ENCODE results near the gene DLG2. TPM values are rescaled to one million over a fixed set of nuclear protein-coding genes. Genes with fewer than 3 reads are reported as not detected.

The DLG2 gene
- total RNA-seq, 2 donors from 2014 or later, result 3.8 to 16.4 TPM

DNA sequence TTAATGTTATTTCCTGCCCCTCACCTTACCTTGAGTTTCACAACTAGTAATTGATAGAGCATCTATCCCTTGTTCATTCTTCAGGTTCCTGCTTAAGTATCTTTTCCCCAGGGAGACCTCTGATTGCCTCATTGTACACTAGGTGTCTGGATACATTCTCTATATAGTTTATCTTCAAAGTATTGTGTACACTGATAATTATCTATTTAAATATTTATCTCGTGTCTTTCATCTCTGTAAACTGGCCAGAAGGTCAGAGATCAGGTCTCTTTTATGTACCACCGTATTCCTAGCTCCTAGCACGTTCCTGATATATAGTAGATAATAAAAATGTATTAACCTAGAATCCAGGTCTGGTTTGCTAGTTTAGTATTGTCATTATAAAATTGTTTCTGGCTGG, 7.6 kb upstream of the DLG2 start:
- Histone ChIP-seq H3K36me3 (peaks cover 7% of the 10 kb centered on the region), H3K9me3 (no peaks in the 10 kb centered on the region)
- ATAC-seq (ENCODE audit: insufficient number of reproducible peaks, low FRiP score, low read depth), result no peak

DNA sequence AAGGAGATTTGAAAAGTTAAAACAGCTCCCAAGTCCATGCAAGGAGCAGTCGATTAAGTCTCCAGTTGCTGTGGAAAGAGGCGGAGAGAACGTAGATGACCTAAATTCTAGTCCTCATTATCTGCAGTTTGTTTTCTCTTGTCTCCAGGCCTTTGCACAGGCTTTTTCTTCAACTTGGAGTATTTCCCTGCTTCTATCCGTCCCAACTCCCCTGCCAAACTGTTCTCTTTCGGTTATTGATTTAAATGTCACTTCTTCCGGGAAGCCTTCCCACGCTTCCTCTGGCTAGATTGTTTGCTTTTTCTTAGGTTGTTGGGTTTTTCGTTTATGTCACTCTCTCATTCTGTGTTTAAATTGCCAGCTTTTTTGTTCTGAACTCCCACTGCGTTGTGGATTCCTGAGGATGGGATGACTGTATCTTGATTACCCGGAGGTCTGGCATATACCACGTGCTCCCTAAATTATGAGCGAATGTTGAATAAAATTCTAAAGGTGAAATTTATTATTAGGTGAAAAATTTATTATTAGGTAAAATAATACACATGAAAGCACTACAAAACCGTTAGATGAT, 1.7 kb upstream of the DLG2 start:
- no peak for DNase-seq (ENCODE audit: low spot score)
- Histone ChIP-seq H3K4me3 (peak overlapping the region; percentile 97), H3K36me3 (no peaks in the 10 kb centered on the region), H3K9me3 (no peaks in the 10 kb centered on the region), H3K27me3 (replicated peaks; ENCODE audit: insufficient read depth) (no peaks in the 10 kb centered on the region), H3K27ac (peak overlapping the region; percentile 73 to 97), H3K4me1 (ENCODE audit: control insufficient read depth in 1 of 2, low read depth in 2 of 2) (peaks cover 12 to 33% of the 10 kb centered on the region in 2 donors)
- no peak for ATAC-seq (ENCODE audit: insufficient number of reproducible peaks, low FRiP score, low read depth)
- no peak for TF ChIP-seq CTCF (IDR thresholded peaks at IDR 0.05)

More for the DNA sequence above, 7.6 kb upstream of the DLG2 start:
- no peak for DNase-seq (ENCODE audit: low spot score)
- Histone ChIP-seq H3K4me1 (ENCODE audit: control insufficient read depth in 1 of 2, low read depth in 2 of 2) (peaks cover 0 to 3% of the 10 kb centered on the region in 2 donors), H3K27me3 (replicated peaks; ENCODE audit: insufficient read depth) (no peaks in the 10 kb centered on the region), H3K27ac (no peak overlapping the region), H3K4me3 (no peak overlapping the region)
- no peak for TF ChIP-seq CTCF (IDR thresholded peaks at IDR 0.05)

DNA sequence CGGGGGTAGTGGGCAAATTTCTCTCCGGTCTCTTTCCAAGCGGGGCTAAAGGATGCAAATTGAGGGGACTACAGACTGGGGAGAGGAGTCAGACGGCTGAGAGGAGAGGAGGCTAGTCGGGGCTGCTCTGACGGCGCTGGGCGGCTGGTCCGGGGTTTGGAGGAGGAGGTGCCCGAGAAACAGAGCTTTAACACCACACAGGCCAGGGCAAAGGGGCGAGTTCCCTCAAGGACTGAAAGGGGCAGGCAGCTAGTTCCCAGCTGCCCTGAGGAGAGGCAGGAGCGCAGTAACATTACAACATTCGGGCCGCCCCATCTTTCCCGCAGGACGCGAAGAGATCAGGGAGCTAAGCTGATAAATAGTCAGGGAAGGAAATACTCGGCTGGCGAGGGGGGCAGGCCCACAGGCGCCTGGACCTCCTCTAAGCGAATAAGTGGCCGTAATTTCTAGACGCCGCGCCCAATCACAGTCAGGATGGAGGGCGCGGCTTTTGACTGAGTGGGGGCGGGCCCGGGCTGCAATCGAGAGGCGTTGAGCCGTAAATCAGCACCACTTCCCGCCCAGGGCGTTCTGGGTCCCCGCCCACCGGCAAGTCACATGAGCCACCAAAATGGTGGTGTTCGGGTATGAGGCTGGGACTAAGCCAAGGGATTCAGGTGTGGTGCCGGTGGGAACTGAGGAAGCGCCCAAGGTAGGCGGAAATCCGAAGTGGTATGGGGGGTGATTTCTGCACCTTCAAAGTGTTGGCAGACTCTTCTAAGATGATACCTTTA, 1.0 kb upstream of the DLG2 start, which contains the start of gene TMEM126B:
TMEM126B (plus strand) TSS at position 596 of the 773 bp plus-strand sequence; CDS start at position 611, 15 bp downstream.
- DNase-seq (ENCODE audit: low spot score) (peak; percentile 94), ATAC-seq (ENCODE audit: insufficient number of reproducible peaks, low FRiP score, low read depth) (peak; percentile 97)
- TF ChIP-seq CTCF (IDR thresholded peaks at IDR 0.05), result no peak
- Histone ChIP-seq H3K9me3 (no peaks in the 10 kb centered on the region), H3K4me1 (ENCODE audit: control insufficient read depth in 1 of 2, low read depth in 2 of 2) (peaks cover 12 to 33% of the 10 kb centered on the region in 2 donors), H3K27ac (peak within 1 kb of the TSS; percentile 95 to 97), H3K27me3 (replicated peaks; ENCODE audit: insufficient read depth) (no peaks in the 10 kb centered on the region), H3K36me3 (no peaks in the 10 kb centered on the region), H3K4me3 (peak within 1 kb of the TSS; percentile 97)

- TF ChIP-seq CTCF (IDR thresholded peaks at IDR 0.05), result no peak
- no peak for ATAC-seq (ENCODE audit: insufficient number of reproducible peaks, low FRiP score, low read depth)
- H3K36me3 ChIP-seq, result no peaks in the 10 kb centered on the region
- H3K9me3 ChIP-seq, result no peaks in the 10 kb centered on the region
- H3K27ac ChIP-seq, result peak overlapping the region in 1 of 2 donors; percentile 97
- no peak for DNase-seq (ENCODE audit: low spot score)
- peaks cover 12 to 33% of the 10 kb centered on the region in 2 donors for H3K4me1 ChIP-seq (ENCODE audit: control insufficient read depth in 1 of 2, low read depth in 2 of 2)
- peak overlapping the region; percentile 97 for H3K4me3 ChIP-seq
- no peaks in the 10 kb centered on the region for H3K27me3 ChIP-seq (replicated peaks; ENCODE audit: insufficient read depth)
Observed at GRCh38 chr11:85626496-85626895, 648 bp downstream of the DLG2 start.

- H3K27me3 ChIP-seq (replicated peaks; ENCODE audit: insufficient read depth), result no peaks in the 10 kb centered on the region
- ATAC-seq (ENCODE audit: insufficient number of reproducible peaks, low FRiP score, low read depth) (no peak), DNase-seq (ENCODE audit: low spot score) (no peak)
- no peak overlapping the region for H3K4me3 ChIP-seq
- no peak for TF ChIP-seq CTCF (IDR thresholded peaks at IDR 0.05)
- peaks cover 0 to 7% of the 10 kb centered on the region in 2 donors for H3K4me1 ChIP-seq (ENCODE audit: control insufficient read depth in 1 of 2, low read depth in 2 of 2)
- H3K9me3 ChIP-seq, result no peaks in the 10 kb centered on the region
- no peak overlapping the region for H3K27ac ChIP-seq
- no peaks in the 10 kb centered on the region for H3K36me3 ChIP-seq
Observed at GRCh38 chr11:85620256-85620655, 6.9 kb downstream of the DLG2 start.

Measured in thoracic aorta (tissue), 2 donors.